Measurements from ENCODE around the gene ALPK3.

ALPK3 gene

DNA sequence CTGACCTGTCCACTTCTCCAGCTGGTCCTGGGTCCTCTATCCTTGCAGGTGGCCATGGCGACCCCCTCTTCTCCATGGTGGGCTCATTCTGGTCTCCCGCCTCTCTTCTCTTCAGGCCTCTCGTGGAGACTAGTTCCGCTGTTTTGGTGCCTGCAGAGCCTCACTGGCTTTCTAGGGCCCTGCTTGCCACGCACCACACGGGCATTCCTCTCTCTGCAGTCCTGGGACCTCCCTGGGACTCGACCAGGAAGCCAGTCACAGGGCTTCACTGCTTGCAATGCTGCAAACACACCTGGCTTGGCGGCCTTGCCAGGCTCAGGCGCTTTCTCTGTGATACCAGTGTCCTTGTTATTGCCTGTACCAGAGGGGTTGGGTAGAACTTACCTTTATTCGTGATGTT, 76.5 kb downstream of the ALPK3 start:
- DNase-seq (no peak), ATAC-seq (replicated peaks) (no peak)
- Mint-ChIP-seq H3K4me3 (no peak overlapping the region), H3K4me1 (ENCODE audit: low read depth in 2 of 2) (no peaks in the 10 kb centered on the region), H3K27me3 (peaks cover 19 to 35% of the 10 kb centered on the region in 2 donors), H3K27ac (peak overlapping the region in 1 of 2 donors; percentile 45), H3K36me3 (ENCODE audit: insufficient read depth) (no peaks in the 10 kb centered on the region), H3K9me3 (no peaks in the 10 kb centered on the region)

DNA sequence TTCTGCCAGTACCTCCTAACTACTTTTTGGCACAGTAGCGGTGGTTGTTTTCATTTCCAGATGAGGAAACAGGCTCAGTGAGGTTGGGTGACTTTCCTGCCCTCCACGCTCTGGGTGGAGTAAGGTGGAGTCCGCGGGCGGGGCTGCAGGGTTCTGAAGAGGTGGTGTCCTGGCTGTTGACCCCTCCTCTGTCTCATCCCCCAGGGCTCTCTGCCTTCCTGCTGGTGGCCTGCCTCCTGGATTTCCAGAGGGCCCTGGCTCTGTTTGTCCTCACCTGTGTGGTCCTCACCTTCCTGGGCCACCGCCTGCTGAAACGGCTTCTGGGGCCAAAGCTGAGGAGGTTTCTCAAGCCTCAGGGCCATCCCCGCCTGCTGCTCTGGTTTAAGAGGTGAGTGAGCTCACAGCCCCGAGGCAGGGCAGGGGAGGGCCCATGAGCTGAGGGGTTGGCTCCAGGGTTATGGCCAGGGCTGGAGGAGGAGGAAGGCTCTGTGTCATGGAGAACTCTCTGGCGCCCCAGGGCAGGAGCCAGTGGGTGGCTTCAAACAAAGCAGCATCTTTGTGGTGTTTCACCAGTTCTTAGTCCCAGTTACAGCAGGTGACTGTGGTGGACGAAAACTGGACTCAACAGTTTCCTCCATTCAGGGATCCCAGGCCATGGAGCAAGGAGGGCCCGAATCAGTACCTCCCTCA, 77.7 kb downstream of the ALPK3 start:
- H3K27me3 Mint-ChIP-seq = peaks cover 31 to 35% of the 10 kb centered on the region in 2 donors
- no peaks in the 10 kb centered on the region for H3K36me3 Mint-ChIP-seq (ENCODE audit: insufficient read depth)
- H3K27ac Mint-ChIP-seq = no peak overlapping the region
- DNase-seq (no peak), ATAC-seq (replicated peaks) (no peak)
- no peak overlapping the region for H3K4me3 Mint-ChIP-seq
- no peaks in the 10 kb centered on the region for H3K4me1 Mint-ChIP-seq (ENCODE audit: low read depth in 2 of 2)
- no peaks in the 10 kb centered on the region for H3K9me3 Mint-ChIP-seq

DNA sequence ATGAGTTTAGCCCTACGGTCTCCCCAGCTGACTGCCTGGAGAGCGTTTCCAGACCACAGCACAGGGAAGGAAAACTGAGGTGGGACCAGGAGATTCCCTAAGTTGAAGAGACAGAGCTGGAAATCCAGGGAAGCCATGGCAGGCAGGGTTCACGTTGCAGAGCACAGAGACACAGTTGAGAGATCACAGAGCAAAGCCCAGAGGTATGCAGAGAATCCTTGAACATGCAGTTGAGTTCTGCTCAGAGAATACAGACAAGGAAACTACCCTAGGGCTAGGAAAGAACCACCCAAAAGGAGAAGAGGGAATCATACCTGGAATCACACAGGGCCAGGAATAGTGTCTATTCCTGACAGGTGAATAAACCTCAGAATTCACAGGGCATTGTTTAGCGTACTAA, 81.6 kb downstream of the ALPK3 start:
- DNase-seq = no peak
- H3K27ac Mint-ChIP-seq = no peak overlapping the region
- H3K36me3 Mint-ChIP-seq (ENCODE audit: insufficient read depth) = no peaks in the 10 kb centered on the region
- no peaks in the 10 kb centered on the region for H3K4me1 Mint-ChIP-seq (ENCODE audit: low read depth in 2 of 2)
- ATAC-seq (replicated peaks) = no peak
- no peaks in the 10 kb centered on the region for H3K9me3 Mint-ChIP-seq
- no peak overlapping the region for H3K4me3 Mint-ChIP-seq
- peaks cover 10 to 14% of the 10 kb centered on the region in 2 donors for H3K27me3 Mint-ChIP-seq

GRCh38 chr15:84899750-84900149, 82.6 kb downstream of the ALPK3 start:
- Mint-ChIP-seq H3K4me1 (ENCODE audit: low read depth in 2 of 2) (no peaks in the 10 kb centered on the region), H3K36me3 (ENCODE audit: insufficient read depth) (no peaks in the 10 kb centered on the region), H3K4me3 (no peak overlapping the region), H3K27me3 (peaks cover 2 to 14% of the 10 kb centered on the region in 2 donors), H3K9me3 (no peaks in the 10 kb centered on the region), H3K27ac (no peak overlapping the region)
- ATAC-seq (replicated peaks) (no peak), DNase-seq (no peak)

DNA sequence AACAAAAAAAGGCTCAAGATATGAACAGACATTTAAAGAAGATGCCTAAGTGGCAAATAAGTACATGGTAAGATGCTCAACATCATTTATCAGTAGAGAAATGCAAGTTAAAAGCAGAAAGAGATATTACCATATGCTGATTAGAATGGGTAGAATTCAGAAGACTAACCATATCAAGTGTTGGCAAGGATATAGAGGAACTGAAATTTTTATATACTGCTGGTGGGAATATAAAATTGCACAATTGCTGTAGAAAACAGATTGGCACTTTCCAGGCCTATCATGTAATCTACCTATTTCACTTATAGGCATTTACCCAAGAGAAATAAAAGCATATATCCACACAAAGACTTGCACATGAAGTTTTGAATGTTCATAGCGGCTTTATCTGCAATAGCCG, 84.4 kb downstream of the ALPK3 start:
- Mint-ChIP-seq H3K4me3 (no peak overlapping the region), H3K4me1 (ENCODE audit: low read depth in 2 of 2) (no peaks in the 10 kb centered on the region), H3K36me3 (ENCODE audit: insufficient read depth) (no peaks in the 10 kb centered on the region), H3K9me3 (no peaks in the 10 kb centered on the region), H3K27me3 (peaks cover 0 to 14% of the 10 kb centered on the region in 2 donors), H3K27ac (no peak overlapping the region)
- ATAC-seq (replicated peaks) (no peak), DNase-seq (no peak)

- Mint-ChIP-seq H3K9me3 (no peaks in the 10 kb centered on the region), H3K4me3 (no peak overlapping the region), H3K4me1 (ENCODE audit: low read depth in 2 of 2) (no peaks in the 10 kb centered on the region), H3K27ac (no peak overlapping the region), H3K36me3 (ENCODE audit: insufficient read depth) (peaks cover 2% of the 10 kb centered on the region), H3K27me3 (peaks cover 0 to 10% of the 10 kb centered on the region in 2 donors)
- DNase-seq = no peak
- ATAC-seq (replicated peaks) = no peak
Observed at GRCh38 chr15:84903751-84904150, 86.6 kb downstream of the ALPK3 start.

DNA sequence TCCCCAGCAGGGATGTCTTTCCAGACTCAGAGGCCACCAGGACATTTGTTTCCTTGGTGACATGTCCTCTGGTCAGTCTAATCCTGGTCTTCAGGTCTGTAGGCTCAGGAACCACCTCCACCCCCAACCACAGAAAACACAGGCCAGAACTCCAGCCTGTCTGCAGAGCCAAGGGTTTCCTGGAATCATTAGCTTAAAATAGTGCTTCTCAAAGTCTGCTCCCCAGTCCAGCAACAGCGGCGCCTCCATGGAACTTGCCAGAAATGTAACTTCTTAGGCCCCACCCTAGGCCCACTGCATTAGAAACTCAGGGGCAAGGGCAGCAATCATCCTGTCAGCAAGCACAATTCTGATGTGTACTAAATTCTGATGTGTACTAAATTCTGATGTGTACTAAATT, 87.3 kb downstream of the ALPK3 start:
- Mint-ChIP-seq H3K36me3 (ENCODE audit: insufficient read depth) (peaks cover 2% of the 10 kb centered on the region), H3K27me3 (peaks cover 0 to 3% of the 10 kb centered on the region in 2 donors), H3K9me3 (no peaks in the 10 kb centered on the region), H3K4me3 (no peak overlapping the region), H3K4me1 (ENCODE audit: low read depth in 2 of 2) (no peaks in the 10 kb centered on the region), H3K27ac (no peak overlapping the region)
- DNase-seq = no peak
- no peak for ATAC-seq (replicated peaks)

DNA sequence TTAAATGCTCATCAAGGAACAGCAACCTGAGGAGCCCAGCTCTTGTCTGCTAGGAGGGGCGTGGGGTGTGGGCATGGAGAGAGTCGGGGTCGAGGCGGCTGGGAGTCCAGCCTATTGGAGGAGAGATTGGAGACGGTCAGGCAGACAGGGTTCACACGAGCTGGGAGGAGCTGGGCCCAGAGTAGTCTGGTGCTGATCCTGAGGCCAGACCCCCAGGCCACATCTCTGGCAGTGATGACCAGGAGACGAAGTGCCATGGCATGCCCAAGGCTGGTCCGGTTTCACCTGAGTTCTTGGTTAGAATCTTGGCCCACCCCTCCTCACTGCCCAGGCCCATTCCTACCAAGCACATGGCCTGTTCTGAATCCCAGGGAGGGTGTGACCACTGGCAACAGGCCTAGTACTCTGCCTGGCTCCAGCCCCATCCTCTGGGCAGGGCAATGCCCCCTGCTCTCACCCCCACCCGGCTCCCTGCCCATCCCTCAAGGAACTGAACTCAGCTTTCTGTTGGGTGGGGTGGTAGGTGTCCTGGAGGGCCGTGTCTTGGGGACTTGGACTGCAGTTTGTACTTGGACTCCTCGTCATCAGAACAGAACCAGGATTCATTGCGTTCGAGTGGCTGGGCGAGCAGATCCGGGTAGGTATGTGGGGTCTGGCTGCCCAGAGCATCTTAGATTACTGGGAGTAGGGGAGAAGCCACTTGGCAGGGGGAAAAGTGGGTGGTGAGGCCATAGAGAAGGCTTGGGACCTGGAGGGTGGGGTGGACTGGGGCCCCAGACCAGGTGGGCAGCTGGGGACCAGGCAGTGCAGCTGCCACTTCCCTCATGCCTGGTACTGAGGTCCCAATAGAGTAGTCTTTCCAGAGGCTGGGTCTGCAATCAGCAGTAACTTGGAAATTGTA, 88.1 kb downstream of the ALPK3 start:
- ATAC-seq (replicated peaks) (no peak), DNase-seq (no peak)
- peaks cover 2% of the 10 kb centered on the region for H3K36me3 Mint-ChIP-seq (ENCODE audit: insufficient read depth)
- H3K4me1 Mint-ChIP-seq (ENCODE audit: low read depth in 2 of 2) = no peaks in the 10 kb centered on the region
- no peak overlapping the region for H3K27ac Mint-ChIP-seq
- H3K27me3 Mint-ChIP-seq = no peaks in the 10 kb centered on the region
- no peaks in the 10 kb centered on the region for H3K9me3 Mint-ChIP-seq
- H3K4me3 Mint-ChIP-seq = no peak overlapping the region

DNA sequence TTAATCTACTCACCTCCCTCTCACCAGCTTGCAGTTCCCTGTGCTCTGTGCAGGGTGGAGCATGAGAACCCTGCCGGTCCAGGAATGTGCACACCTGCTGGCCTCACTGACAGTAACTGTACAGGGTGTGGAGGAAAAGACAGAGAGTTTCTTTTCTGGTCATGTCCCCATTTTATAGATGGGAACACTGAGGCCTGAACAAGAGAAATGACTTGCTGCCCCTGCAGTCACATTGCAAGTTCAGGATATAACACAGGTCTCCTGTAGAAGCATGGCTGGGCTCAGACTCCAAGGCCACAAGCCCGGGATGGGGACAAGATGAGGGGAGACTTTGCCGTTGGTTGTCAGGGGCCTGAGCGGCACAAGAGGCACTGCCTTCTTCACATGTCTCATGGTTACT, 90.6 kb downstream of the ALPK3 start:
- DNase-seq = no peak
- H3K4me3 Mint-ChIP-seq = no peak overlapping the region
- peaks cover 2% of the 10 kb centered on the region for H3K36me3 Mint-ChIP-seq (ENCODE audit: insufficient read depth)
- peaks cover 0 to 6% of the 10 kb centered on the region in 2 donors for H3K27me3 Mint-ChIP-seq
- ATAC-seq (replicated peaks) = no peak
- no peaks in the 10 kb centered on the region for H3K9me3 Mint-ChIP-seq
- no peak overlapping the region for H3K27ac Mint-ChIP-seq
- H3K4me1 Mint-ChIP-seq (ENCODE audit: low read depth in 2 of 2) = no peaks in the 10 kb centered on the region

DNA sequence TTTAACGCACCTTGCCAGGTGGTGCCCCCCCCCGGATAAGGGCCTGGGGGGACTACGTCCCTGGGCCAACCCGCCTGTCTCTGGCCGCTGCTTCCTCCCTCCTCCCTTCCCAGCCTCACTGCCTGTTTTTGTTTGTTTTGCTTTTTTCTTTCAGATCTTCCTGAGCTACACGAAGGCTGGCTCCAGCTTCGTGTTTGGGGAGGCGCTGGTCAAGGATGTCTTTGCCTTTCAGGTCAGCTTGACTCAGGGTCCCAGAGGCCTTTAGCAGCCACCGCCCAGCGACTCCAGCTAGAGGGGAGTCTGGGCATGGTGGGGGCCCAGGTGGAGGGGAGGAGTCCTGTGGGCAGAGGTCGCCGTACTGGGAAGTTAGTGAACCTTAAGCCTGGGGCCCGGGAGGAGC, 91.4 kb downstream of the ALPK3 start:
- no peaks in the 10 kb centered on the region for H3K9me3 Mint-ChIP-seq
- H3K27ac Mint-ChIP-seq = no peak overlapping the region
- H3K36me3 Mint-ChIP-seq (ENCODE audit: insufficient read depth) = peaks cover 2% of the 10 kb centered on the region
- no peak for DNase-seq
- peaks cover 0 to 6% of the 10 kb centered on the region in 2 donors for H3K27me3 Mint-ChIP-seq
- ATAC-seq (replicated peaks) = no peak
- H3K4me1 Mint-ChIP-seq (ENCODE audit: low read depth in 2 of 2) = no peaks in the 10 kb centered on the region
- H3K4me3 Mint-ChIP-seq = no peak overlapping the region

DNA sequence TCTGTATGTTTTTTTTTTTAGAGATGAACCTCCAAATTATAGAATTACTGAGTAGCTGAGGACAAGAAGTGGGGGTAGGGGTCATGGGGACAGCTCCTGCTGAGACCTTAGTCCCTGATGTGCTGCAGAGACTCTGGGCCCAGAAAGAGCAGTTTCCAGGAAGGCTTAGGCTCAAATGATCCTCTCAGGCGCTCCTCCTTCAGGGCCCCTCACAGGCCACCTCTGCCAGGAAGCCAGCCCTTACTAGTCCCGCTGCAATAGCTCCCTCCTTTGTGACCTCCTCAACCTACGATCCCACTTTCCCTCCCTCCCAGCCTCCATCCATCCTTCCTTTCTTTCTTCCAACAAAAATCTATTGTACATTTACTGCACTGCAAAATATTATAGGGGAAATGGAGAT, 91.9 kb downstream of the ALPK3 start:
- no peaks in the 10 kb centered on the region for H3K4me1 Mint-ChIP-seq (ENCODE audit: low read depth in 2 of 2)
- H3K36me3 Mint-ChIP-seq (ENCODE audit: insufficient read depth) = peaks cover 2% of the 10 kb centered on the region
- H3K27me3 Mint-ChIP-seq = peaks cover 0 to 6% of the 10 kb centered on the region in 2 donors
- no peak for ATAC-seq (replicated peaks)
- no peak overlapping the region for H3K27ac Mint-ChIP-seq
- H3K4me3 Mint-ChIP-seq = no peak overlapping the region
- DNase-seq = no peak
- H3K9me3 Mint-ChIP-seq = no peaks in the 10 kb centered on the region

- Mint-ChIP-seq H3K36me3 (ENCODE audit: insufficient read depth) (peaks cover 2% of the 10 kb centered on the region), H3K4me3 (no peak overlapping the region), H3K9me3 (no peaks in the 10 kb centered on the region), H3K27me3 (peaks cover 0 to 8% of the 10 kb centered on the region in 2 donors), H3K4me1 (ENCODE audit: low read depth in 2 of 2) (no peaks in the 10 kb centered on the region), H3K27ac (no peak overlapping the region)
- ATAC-seq (replicated peaks) (no peak), DNase-seq (no peak)
Observed at GRCh38 chr15:84909782-84910181, 92.6 kb downstream of the ALPK3 start.

- H3K9me3 Mint-ChIP-seq = no peaks in the 10 kb centered on the region
- DNase-seq = no peak
- no peak overlapping the region for H3K4me3 Mint-ChIP-seq
- no peak for ATAC-seq (replicated peaks)
- H3K27ac Mint-ChIP-seq = no peak overlapping the region
- H3K4me1 Mint-ChIP-seq (ENCODE audit: low read depth in 2 of 2) = no peaks in the 10 kb centered on the region
- H3K27me3 Mint-ChIP-seq = peaks cover 0 to 18% of the 10 kb centered on the region in 2 donors
- H3K36me3 Mint-ChIP-seq (ENCODE audit: insufficient read depth) = peaks cover 2% of the 10 kb centered on the region
Observed at GRCh38 chr15:84910928-84911623, 93.9 kb downstream of the ALPK3 start.

Data from effector memory CD8-positive, alpha-beta T cell (primary cell).